ENCODE data around the gene SLC6A9. TPM values are rescaled to one million over a fixed set of nuclear protein-coding genes. Genes with fewer than 3 reads are reported as not detected.

Gene SLC6A9
- total RNA-seq, 4 donors from 2014 or later, result 55.8 to 85.7 (median 62.0) TPM

GRCh38 chr1:43947874-43948437, 83.3 kb downstream of the SLC6A9 start:
- H3K4me3 ChIP-seq (ENCODE audit: low read depth, poor library complexity, severe bottlenecking), result no peak overlapping the region
- intact Hi-C loops (cut with DNase I; ENCODE audit: low total_unique reads), result no loop called here
- TF ChIP-seq POLR2A (IDR thresholded peaks at IDR 0.05), result no peak
- no peak for TF ChIP-seq CTCF (IDR thresholded peaks at IDR 0.05)
- DNase-seq (ENCODE audit: low spot score in 2 of 2), result no peak
- WGBS, 2 donors, result 29 to 31% methylated on average over 3 of the region's 3 CpGs

GRCh38 chr1:43947061-43947873, 84.0 kb downstream of the SLC6A9 start:
- 4 to 7% methylated on average over 12 to 26 of the region's 27 CpGs for WGBS, 2 donors
- TF ChIP-seq POLR2A (IDR thresholded peaks at IDR 0.05), result no peak
- no peak for TF ChIP-seq CTCF (IDR thresholded peaks at IDR 0.05)

More at GRCh38 chr1:43947061-43947873, 84.0 kb downstream of the SLC6A9 start:
- H3K4me3 ChIP-seq (ENCODE audit: low read depth, poor library complexity, severe bottlenecking), result peak overlapping the region; percentile 74
- intact Hi-C loops (cut with DNase I; ENCODE audit: low total_unique reads), result no loop called here
- no peak for DNase-seq (ENCODE audit: low spot score in 2 of 2)

Other genes with a start within 250 kb of the SLC6A9 start
- gene ARTN, start 97.7 kb downstream of the SLC6A9 start, total RNA-seq, result 1 to 10 TPM in 1 of 4 donors, under 1 TPM in 3; 0.63 to 3.6 (median 0.84) TPM
- gene IPO13, start 84.5 kb downstream of the SLC6A9 start, total RNA-seq, result 10 to 100 TPM; 14.6 to 24.1 (median 18.2) TPM
- gene DPH2, start 61.5 kb downstream of the SLC6A9 start, total RNA-seq, result 10 to 100 TPM; 12.8 to 26.6 (median 17.7) TPM
- 100 to 1,000 TPM; 135 to 180 (median 169) TPM for gene ATP6V0B, start 56.5 kb downstream of the SLC6A9 start, total RNA-seq
- 10 to 100 TPM; 21.6 to 50.5 (median 30.3) TPM for gene B4GALT2, start 52.3 kb downstream of the SLC6A9 start, total RNA-seq
- 1 to 10 TPM; 1.6 to 6.1 (median 2.7) TPM for gene CCDC24, start 39.9 kb downstream of the SLC6A9 start, total RNA-seq
- not detected for gene KLF17, start 87.4 kb upstream of the SLC6A9 start, total RNA-seq
- not detected for gene KLF18, start 110.2 kb upstream of the SLC6A9 start, total RNA-seq
- gene DMAP1, start 182.0 kb upstream of the SLC6A9 start, total RNA-seq, result 10 to 100 TPM; 37.1 to 46.9 (median 39.8) TPM